IPS DF 6.9 (cell line): ENCODE measurements around the gene CNTRL.
"Not testable (repeated sequence)": the region's sequence is repeated elsewhere in the genome, so short reads cannot be mapped to it uniquely, and the experiment has no call there.

Experiments used
- DNase-seq: peaks from one replicate; pipeline ENCODE4 v3.0.0-alpha.2; 2013; ENCODE audit warnings: low read depth, low spot score
- H3K27ac ChIP-seq: one replicate; pipeline ENCODE4 v1.5.1; 2013; ENCODE audit warnings: low read length, control low read depth
- H3K27me3 ChIP-seq: 2 replicates; pipeline ENCODE4 v1.6.1; 2013; ENCODE audit warnings: mild to moderate bottlenecking, low read length; ENCODE audit not compliant: control insufficient read depth, insufficient read depth
- H3K36me3 ChIP-seq: 2 replicates; pipeline ENCODE4 v1.6.1; 2013; ENCODE audit warnings: low read length; ENCODE audit not compliant: control insufficient read depth, insufficient read depth
- H3K4me1 ChIP-seq: 2 replicates; pipeline ENCODE4 v1.6.1; 2013; ENCODE audit warnings: low read length; ENCODE audit not compliant: control insufficient read depth, insufficient read depth
- H3K4me3 ChIP-seq: 2 replicates; pipeline ENCODE4 v1.5.1; 2013; ENCODE audit warnings: mild to moderate bottlenecking, low read length
- H3K9me3 ChIP-seq: 2 replicates; pipeline ENCODE4 v1.6.1; 2013; ENCODE audit warnings: low read length, inconsistent platforms; ENCODE audit not compliant: control insufficient read depth, insufficient read depth
- WGBS: extraction: QIAGEN DNeasy Blood & Tissue Kit; methylation state at CpG from one replicate; pipeline ENCODE4 v1.1.7; 2013; ENCODE audit warnings: mixed read lengths, missing lambda C conversion rate; ENCODE audit not compliant: insufficient read length, insufficient coverage; 5-methylcytosine and 5-hydroxymethylcytosine counted together

CNTRL gene

GRCh38 chr9:121098567-121099198 lies 23.9 kb downstream of the CNTRL start:
- Histone ChIP-seq H3K36me3 (no peaks in the 10 kb centered on the region), H3K27me3 (no peaks in the 10 kb centered on the region), H3K4me3 (no peak overlapping the region), H3K4me1 (no peaks in the 10 kb centered on the region), H3K27ac (no peak overlapping the region), H3K9me3 (no peaks in the 10 kb centered on the region)
- WGBS = no CpG with 5 or more reads among the region's 5 CpGs
- DNase-seq = no peak

GRCh38 chr9:121104054-121104453 lies 29.3 kb downstream of the CNTRL start:
- DNase-seq, H3K27ac ChIP-seq, H3K9me3 ChIP-seq, H3K4me3 ChIP-seq, H3K36me3 ChIP-seq, H3K27me3 ChIP-seq, H3K4me1 ChIP-seq: not testable (repeated sequence)
- no CpG with 5 or more reads among the region's 5 CpGs for WGBS

- no CpG with 5 or more reads among the region's 2 CpGs for WGBS
- Histone ChIP-seq H3K36me3 (no peaks in the 10 kb centered on the region), H3K9me3 (no peaks in the 10 kb centered on the region), H3K27me3 (no peaks in the 10 kb centered on the region), H3K4me1 (no peaks in the 10 kb centered on the region), H3K4me3 (no peak overlapping the region), H3K27ac (no peak overlapping the region)
- no peak for DNase-seq
Measured at GRCh38 chr9:121105531-121105930, 30.8 kb downstream of the CNTRL start.

- DNase-seq = peak; percentile 9
- no CpG with 5 or more reads among the region's 1 CpG for WGBS
- H3K4me1 ChIP-seq = no peaks in the 10 kb centered on the region
Measured at GRCh38 chr9:121107029-121107428, 32.3 kb downstream of the CNTRL start.

GRCh38 chr9:121107881-121108280 lies 33.1 kb downstream of the CNTRL start:
- no peak overlapping the region for H3K27ac ChIP-seq
- no peaks in the 10 kb centered on the region for H3K4me1 ChIP-seq
- no peaks in the 10 kb centered on the region for H3K27me3 ChIP-seq
- no peak for DNase-seq
- no peaks in the 10 kb centered on the region for H3K36me3 ChIP-seq
- H3K4me3 ChIP-seq = no peak overlapping the region
- WGBS = no CpG with 5 or more reads among the region's 1 CpG
- no peaks in the 10 kb centered on the region for H3K9me3 ChIP-seq

More at GRCh38 chr9:121107029-121107428, 32.3 kb downstream of the CNTRL start:
- Histone ChIP-seq H3K27me3 (no peaks in the 10 kb centered on the region), H3K36me3 (no peaks in the 10 kb centered on the region), H3K4me3 (no peak overlapping the region), H3K9me3 (no peaks in the 10 kb centered on the region), H3K27ac (no peak overlapping the region)

- no peaks in the 10 kb centered on the region for H3K36me3 ChIP-seq
- no CpG with 5 or more reads among the region's 1 CpG for WGBS
- no peak for DNase-seq
- H3K4me3 ChIP-seq = no peak overlapping the region
- H3K9me3 ChIP-seq = no peaks in the 10 kb centered on the region
- H3K27ac ChIP-seq = no peak overlapping the region
- H3K27me3 ChIP-seq = no peaks in the 10 kb centered on the region
- no peaks in the 10 kb centered on the region for H3K4me1 ChIP-seq
Measured at GRCh38 chr9:121115466-121115865, 40.7 kb downstream of the CNTRL start.

GRCh38 chr9:121118266-121118665 lies 43.5 kb downstream of the CNTRL start:
- no peaks in the 10 kb centered on the region for H3K36me3 ChIP-seq

GRCh38 chr9:121120386-121120785 lies 45.6 kb downstream of the CNTRL start:
- Histone ChIP-seq H3K27ac (no peak overlapping the region), H3K4me3 (no peak overlapping the region), H3K27me3 (no peaks in the 10 kb centered on the region), H3K36me3 (no peaks in the 10 kb centered on the region), H3K4me1 (no peaks in the 10 kb centered on the region), H3K9me3 (no peaks in the 10 kb centered on the region)
- DNase-seq = no peak
- WGBS = no CpG with 5 or more reads among the region's 2 CpGs

More at GRCh38 chr9:121118266-121118665, 43.5 kb downstream of the CNTRL start:
- H3K9me3 ChIP-seq = no peaks in the 10 kb centered on the region
- no peak overlapping the region for H3K27ac ChIP-seq
- no peaks in the 10 kb centered on the region for H3K4me1 ChIP-seq
- no peak overlapping the region for H3K4me3 ChIP-seq
- DNase-seq = no peak
- no peaks in the 10 kb centered on the region for H3K27me3 ChIP-seq
- no CpG with 5 or more reads among the region's 2 CpGs for WGBS

- peak; percentile 82 for DNase-seq
- H3K4me3 ChIP-seq = peak overlapping the region; percentile 5; the same call in 1 of the 2 replicates
- WGBS = no CpG with 5 or more reads among the region's 17 CpGs
Measured at GRCh38 chr9:121121582-121122087, 46.9 kb downstream of the CNTRL start.

GRCh38 chr9:121122246-121123032 lies 47.7 kb downstream of the CNTRL start:
- Histone ChIP-seq H3K9me3 (no peaks in the 10 kb centered on the region), H3K36me3 (no peaks in the 10 kb centered on the region), H3K4me3 (no peak overlapping the region), H3K27ac (no peak overlapping the region), H3K27me3 (no peaks in the 10 kb centered on the region), H3K4me1 (no peaks in the 10 kb centered on the region)
- DNase-seq = no peak
- WGBS = no CpG with 5 or more reads among the region's 5 CpGs

More at GRCh38 chr9:121121582-121122087, 46.9 kb downstream of the CNTRL start:
- Histone ChIP-seq H3K27ac (no peak overlapping the region), H3K36me3 (no peaks in the 10 kb centered on the region), H3K9me3 (no peaks in the 10 kb centered on the region), H3K27me3 (no peaks in the 10 kb centered on the region), H3K4me1 (no peaks in the 10 kb centered on the region)
